ENCODE results near the gene PCDHB11.
"Not testable (repeated sequence)": the region's sequence is repeated elsewhere in the genome, so short reads cannot be mapped to it uniquely, and the experiment has no call there.

- not testable (repeated sequence) for TF ChIP-seq SMC3 (conservative IDR thresholded peaks at IDR 0.05; ENCODE audit: poor library complexity); POLR2AphosphoS5 (IDR thresholded peaks at IDR 0.05); CTCF (IDR thresholded peaks at IDR 0.05; ENCODE audit: poor library complexity, severe bottlenecking); RAD21 (conservative IDR thresholded peaks at IDR 0.05); TAF1 (IDR thresholded peaks at IDR 0.05; ENCODE audit: low read depth); MXI1 (conservative IDR thresholded peaks at IDR 0.05; ENCODE audit: poor library complexity, severe bottlenecking); EZH2 (IDR thresholded peaks at IDR 0.05; ENCODE audit: borderline replicate concordance, insufficient read depth, low read length, poor library complexity, severe bottlenecking)
- TF ChIP-seq, protein P1, sequence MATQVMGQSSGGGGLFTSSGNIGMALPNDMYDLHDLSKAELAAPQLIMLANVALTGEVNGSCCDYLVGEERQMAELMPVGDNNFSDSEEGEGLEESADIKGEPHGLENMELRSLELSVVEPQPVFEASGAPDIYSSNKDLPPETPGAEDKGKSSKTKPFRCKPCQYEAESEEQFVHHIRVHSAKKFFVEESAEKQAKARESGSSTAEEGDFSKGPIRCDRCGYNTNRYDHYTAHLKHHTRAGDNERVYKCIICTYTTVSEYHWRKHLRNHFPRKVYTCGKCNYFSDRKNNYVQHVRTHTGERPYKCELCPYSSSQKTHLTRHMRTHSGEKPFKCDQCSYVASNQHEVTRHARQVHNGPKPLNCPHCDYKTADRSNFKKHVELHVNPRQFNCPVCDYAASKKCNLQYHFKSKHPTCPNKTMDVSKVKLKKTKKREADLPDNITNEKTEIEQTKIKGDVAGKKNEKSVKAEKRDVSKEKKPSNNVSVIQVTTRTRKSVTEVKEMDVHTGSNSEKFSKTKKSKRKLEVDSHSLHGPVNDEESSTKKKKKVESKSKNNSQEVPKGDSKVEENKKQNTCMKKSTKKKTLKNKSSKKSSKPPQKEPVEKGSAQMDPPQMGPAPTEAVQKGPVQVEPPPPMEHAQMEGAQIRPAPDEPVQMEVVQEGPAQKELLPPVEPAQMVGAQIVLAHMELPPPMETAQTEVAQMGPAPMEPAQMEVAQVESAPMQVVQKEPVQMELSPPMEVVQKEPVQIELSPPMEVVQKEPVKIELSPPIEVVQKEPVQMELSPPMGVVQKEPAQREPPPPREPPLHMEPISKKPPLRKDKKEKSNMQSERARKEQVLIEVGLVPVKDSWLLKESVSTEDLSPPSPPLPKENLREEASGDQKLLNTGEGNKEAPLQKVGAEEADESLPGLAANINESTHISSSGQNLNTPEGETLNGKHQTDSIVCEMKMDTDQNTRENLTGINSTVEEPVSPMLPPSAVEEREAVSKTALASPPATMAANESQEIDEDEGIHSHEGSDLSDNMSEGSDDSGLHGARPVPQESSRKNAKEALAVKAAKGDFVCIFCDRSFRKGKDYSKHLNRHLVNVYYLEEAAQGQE (IDR thresholded peaks at IDR 0.05; ENCODE audit: borderline replicate concordance) = not testable (repeated sequence)
These were observed 20.1 kb upstream of the PCDHB11 start for GRCh38 chr5:141179371-141179770.

Measured in neural cell (in vitro differentiated cells).